Measurements from ENCODE around the gene KLK4.

KLK4 gene

DNA sequence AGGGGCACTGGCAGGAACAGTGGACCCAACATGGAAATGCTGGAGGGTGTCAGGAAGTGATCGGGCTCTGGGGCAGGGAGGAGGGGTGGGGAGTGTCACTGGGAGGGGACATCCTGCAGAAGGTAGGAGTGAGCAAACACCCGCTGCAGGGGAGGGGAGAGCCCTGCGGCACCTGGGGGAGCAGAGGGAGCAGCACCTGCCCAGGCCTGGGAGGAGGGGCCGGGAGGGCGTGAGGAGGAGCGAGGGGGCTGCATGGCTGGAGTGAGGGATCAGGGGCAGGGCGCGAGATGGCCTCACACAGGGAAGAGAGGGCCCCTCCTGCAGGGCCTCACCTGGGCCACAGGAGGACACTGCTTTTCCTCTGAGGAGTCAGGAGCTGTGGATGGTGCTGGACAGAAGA lies 33.9 kb downstream of the KLK4 start:
- no peak for DNase-seq

DNA sequence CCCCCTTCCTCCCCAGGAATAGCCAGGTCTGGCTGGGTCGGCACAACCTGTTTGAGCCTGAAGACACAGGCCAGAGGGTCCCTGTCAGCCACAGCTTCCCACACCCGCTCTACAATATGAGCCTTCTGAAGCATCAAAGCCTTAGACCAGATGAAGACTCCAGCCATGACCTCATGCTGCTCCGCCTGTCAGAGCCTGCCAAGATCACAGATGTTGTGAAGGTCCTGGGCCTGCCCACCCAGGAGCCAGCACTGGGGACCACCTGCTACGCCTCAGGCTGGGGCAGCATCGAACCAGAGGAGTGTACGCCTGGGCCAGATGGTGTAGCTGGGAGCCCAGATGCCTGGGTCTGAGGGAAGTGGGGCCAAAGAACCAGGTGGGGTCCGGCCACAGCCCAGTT lies 34.7 kb downstream of the KLK4 start:
- no peak for DNase-seq

DNA sequence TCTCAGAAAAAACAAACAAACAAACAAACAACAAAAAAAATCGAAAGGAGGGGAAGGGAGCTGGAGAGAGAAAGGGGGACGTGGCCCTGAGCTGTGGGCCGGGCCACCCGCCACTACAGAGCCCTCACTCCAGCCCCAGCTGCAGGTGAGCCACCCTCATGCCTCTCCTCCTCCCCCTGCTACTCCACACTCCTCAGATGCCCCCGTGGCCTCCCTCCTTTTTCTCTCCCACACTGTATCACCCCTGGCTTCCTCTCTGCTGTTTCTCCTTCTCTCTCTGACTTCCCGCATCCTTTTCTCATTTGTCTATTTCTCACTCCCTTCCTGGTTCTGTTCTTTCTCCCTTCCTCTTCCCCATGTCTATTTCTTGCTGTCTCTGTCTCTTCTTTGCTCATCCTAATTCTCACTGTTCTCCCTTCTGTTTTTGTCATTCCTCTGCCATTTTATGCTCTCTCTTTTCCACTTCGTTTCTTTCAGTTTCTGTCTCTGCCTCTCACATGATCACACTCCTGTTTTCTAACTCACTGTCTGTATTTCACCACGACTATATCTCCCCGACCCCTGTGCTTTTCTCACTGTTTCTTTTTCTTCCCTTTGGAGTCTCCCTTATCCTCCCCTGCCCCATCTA lies 35.3 kb downstream of the KLK4 start:
- DNase-seq = no peak

DNA sequence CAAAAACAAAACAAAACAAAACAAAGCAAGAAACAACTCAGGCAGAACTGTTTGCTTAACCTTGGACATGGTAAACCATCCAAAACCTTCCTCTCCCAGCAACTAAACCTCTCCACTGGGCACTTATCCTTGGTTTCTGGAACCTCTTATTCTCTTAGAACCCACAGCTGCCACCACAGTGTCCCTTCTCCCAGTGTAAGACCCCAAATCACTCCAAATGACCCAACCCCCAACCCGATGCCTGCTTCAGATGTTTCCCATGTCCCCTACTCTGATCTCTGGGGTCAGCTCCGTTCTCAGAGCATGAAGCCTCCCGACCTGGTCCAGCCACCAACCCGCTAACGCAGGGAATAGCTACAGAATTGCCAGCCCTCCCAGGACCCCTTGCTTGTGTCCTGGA lies 37.0 kb downstream of the KLK4 start:
- no peak for DNase-seq

DNA sequence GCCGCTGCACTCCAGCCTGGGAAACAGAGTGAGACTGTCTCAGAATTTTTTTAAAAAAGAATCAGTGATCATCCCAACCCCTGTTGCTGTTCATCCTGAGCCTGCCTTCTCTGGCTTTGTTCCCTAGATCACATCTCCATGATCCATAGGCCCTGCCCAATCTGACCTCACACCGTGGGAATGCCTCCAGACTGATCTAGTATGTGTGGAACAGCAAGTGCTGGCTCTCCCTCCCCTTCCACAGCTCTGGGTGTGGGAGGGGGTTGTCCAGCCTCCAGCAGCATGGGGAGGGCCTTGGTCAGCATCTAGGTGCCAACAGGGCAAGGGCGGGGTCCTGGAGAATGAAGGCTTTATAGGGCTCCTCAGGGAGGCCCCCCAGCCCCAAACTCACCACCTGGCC lies 38.1 kb downstream of the KLK4 start, which contains the start of gene KLK2:
Gene KLK2, plus strand, starts transcription at position 384 of the 400 bp plus-strand sequence. CDS start 35 bp downstream, outside the sequence.
- DNase-seq = no peak

DNA sequence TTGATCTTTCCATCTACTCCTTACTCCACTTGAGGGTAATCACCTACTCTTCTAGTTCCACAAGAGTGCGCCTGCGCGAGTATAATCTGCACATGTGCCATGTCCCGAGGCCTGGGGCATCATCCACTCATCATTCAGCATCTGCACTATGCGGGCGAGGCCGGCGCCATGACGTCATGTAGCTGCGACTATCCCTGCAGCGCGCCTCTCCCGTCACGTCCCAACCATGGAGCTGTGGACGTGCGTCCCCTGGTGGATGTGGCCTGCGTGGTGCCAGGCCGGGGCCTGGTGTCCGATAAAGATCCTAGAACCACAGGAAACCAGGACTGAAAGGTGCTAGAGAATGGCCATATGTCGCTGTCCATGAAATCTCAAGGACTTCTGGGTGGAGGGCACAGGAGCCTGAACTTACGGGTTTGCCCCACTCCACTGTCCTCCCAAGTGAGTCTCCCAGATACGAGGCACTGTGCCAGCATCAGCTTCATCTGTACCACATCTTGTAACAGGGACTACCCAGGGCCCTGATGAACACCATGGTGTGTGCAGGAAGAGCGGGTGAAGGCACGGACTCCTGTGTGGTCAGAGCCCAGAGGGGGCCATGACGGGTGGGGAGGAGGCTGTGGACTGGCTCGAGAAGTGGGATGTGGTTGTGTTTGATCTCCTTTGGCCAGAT lies 40.6 kb downstream of the KLK4 start:
- no peak for DNase-seq

DNA sequence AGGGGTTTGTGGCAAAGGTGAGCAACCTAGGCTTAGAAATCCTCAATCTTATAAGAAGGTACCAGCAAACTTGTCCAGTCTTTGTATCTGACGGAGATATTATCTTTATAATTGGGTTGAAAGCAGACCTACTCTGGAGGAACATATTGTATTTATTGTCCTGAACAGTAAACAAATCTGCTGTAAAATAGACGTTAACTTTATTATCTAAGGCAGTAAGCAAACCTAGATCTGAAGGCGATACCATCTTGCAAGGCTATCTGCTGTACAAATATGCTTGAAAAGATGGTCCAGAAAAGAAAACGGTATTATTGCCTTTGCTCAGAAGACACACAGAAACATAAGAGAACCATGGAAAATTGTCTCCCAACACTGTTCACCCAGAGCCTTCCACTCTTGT lies 41.7 kb downstream of the KLK4 start:
- no peak for DNase-seq

DNA sequence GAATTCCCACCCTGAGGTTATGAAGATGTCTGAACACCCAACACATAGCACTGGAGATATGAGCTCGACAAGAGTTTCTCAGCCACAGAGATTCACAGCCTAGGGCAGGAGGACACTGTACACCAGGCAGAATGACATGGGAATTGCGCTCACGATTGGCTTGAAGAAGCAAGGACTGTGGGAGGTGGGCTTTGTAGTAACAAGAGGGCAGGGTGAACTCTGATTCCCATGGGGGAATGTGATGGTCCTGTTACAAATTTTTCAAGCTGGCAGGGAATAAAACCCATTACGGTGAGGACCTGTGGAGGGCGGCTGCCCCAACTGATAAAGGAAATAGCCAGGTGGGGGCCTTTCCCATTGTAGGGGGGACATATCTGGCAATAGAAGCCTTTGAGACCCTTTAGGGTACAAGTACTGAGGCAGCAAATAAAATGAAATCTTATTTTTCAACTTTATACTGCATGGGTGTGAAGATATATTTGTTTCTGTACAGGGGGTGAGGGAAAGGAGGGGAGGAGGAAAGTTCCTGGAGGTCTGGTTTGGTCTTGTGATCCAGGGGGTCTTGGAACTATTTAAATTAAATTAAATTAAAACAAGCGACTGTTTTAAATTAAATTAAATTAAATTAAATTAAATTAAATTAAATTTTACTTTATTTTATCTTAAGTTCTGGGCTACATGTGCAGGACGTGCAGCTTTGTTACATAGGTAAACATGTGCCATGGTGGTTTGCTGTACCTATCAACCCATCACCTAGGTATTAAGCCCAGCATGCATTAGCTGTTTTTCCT lies 49.5 kb downstream of the KLK4 start:
- no peak for DNase-seq

DNA sequence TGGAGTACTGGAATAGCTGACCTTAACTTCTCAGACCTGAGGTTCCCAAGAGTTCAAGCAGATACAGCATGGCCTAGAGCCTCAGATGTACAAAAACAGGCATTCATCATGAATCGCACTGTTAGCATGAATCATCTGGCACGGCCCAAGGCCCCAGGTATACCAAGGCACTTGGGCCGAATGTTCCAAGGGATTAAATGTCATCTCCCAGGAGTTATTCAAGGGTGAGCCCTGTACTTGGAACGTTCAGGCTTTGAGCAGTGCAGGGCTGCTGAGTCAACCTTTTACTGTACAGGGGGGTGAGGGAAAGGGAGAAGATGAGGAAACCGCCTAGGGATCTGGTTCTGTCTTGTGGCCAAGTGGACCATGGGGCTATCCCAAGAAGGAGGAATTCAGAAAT lies 50.2 kb downstream of the KLK4 start:
- no peak for DNase-seq

DNA sequence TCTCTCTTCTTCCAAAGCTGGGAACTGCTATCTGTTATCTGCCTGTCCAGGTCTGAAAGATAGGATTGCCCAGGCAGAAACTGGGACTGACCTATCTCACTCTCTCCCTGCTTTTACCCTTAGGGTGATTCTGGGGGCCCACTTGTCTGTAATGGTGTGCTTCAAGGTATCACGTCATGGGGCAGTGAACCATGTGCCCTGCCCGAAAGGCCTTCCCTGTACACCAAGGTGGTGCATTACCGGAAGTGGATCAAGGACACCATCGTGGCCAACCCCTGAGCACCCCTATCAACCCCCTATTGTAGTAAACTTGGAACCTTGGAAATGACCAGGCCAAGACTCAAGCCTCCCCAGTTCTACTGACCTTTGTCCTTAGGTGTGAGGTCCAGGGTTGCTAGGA lies 51.3 kb downstream of the KLK4 start:
- no peak for DNase-seq

DNA sequence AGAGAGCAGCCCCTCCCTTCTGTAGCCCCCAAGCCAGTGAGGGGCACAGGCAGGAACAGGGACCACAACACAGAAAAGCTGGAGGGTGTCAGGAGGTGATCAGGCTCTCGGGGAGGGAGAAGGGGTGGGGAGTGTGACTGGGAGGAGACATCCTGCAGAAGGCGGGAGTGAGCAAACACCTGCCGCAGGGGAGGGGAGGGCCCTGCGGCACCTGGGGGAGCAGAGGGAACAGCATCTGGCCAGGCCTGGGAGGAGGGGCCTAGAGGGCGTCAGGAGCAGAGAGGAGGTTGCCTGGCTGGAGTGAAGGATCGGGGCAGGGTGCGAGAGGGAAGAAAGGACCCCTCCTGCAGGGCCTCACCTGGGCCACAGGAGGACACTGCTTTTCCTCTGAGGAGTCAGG lies 52.3 kb downstream of the KLK4 start:
- no peak for DNase-seq

DNA sequence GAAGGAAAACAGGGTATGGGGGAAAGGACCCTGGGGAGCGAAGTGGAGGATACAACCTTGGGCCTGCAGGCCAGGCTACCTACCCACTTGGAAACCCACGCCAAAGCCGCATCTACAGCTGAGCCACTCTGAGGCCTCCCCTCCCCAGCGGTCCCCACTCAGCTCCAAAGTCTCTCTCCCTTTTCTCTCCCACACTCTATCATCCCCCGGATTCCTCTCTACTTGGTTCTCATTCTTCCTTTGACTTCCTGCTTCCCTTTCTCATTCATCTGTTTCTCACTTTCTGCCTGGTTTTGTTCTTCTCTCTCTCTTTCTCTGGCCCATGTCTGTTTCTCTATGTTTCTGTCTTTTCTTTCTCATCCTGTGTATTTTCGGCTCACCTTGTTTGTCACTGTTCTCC lies 53.8 kb downstream of the KLK4 start:
- no peak for DNase-seq
